Muscle of arm (tissue), 12 donors: Measurements from ENCODE around the gene ZNF467. TPM values are rescaled to one million over a fixed set of nuclear protein-coding genes. Genes with fewer than 3 reads are reported as not detected.

Experiments
- DNase-seq: peaks from one replicate; pipeline ENCODE4 v3.0.0-alpha.2; 2013
- polyA plus RNA-seq, 12 donors: library from polyadenylated mRNA; unstranded; fragments of 120-200 nt; gene quantifications; one replicate each; pipeline ENCODE4 v1.2.1, GENCODE V29; 2013; ENCODE audit not compliant: insufficient read length in 12 of 12

ZNF467 gene
- polyA plus RNA-seq, 12 donors: 4.8 to 15.1 (median 5.8) TPM; not detected in 1

GRCh38 chr7:149715476-149715875 is 57.9 kb downstream of the ZNF467 start:
- no peak for DNase-seq

- DNase-seq: no peak
These were observed 58.4 kb downstream of the ZNF467 start for GRCh38 chr7:149714910-149715471.

Other genes with a start within 250 kb of the ZNF467 start
- gene ZNF862, start 64.8 kb upstream of the ZNF467 start, polyA plus RNA-seq: 10 to 100 TPM in 6 of 12 donors, 1 to 10 TPM in 5, not detected in 1; 7.4 to 24.0 (median 10.6) TPM
- 10 to 100 TPM in 2 of 12 donors, 1 to 10 TPM in 9, not detected in 1; 6.4 to 34.1 (median 8.7) TPM for gene ATP6V0E2, start 100.4 kb upstream of the ZNF467 start, polyA plus RNA-seq